DMS 273 treated with DMSO at 0.1 percent for 48 hours (cell line): Measurements from ENCODE around the gene PDE4D.
A peak's percentile ranks its signal among the peaks of the same experiment; 100 is the strongest.
"Not testable (repeated sequence)": the region's sequence is repeated elsewhere in the genome, so short reads cannot be mapped to it uniquely, and the experiment has no call there.

ENCODE experiments used
- DNase-seq: peaks from one replicate; lab custom pipeline; 2025; lab: John Stamatoyannopoulos, UW

The PDE4D gene

DNA sequence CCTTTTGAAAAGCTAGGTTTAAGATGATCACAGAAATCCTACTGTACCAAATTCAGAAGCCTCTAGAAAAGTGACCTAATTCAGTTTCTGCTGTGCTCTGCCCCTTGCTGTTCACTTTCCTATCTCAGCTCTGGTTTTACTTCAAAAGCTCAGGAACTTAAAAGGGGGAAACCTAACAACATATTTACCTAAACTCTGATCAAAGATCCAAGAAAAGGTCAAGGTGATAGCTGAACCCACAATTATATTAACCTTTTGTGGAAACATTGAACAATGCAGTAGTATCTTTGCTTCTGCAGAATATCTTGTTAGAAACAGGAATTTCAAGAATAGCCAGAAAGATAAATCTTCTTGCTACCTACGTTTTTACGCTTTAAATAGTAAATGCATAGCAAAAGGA is 568.5 kb downstream of the PDE4D start:
- no peak for DNase-seq

DNA sequence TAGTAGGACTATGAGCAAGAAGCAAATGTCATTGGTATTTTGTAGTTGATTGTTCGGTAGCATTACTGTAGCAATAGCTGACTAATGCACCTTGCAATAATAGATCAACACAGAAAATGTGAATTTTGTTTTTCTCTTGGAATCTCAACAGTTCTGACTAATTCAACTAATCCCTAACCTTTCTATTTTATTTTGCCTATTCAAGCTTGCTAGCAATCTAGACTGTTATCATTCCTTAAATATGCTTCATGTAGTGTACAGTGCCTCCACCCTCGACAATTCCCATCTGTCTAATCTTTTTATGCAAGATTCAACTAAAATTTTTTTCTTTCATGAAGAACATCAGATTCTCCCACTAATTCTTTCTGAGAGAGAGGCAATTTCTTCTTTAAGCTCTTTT is 570.6 kb downstream of the PDE4D start:
- no peak for DNase-seq

DNA sequence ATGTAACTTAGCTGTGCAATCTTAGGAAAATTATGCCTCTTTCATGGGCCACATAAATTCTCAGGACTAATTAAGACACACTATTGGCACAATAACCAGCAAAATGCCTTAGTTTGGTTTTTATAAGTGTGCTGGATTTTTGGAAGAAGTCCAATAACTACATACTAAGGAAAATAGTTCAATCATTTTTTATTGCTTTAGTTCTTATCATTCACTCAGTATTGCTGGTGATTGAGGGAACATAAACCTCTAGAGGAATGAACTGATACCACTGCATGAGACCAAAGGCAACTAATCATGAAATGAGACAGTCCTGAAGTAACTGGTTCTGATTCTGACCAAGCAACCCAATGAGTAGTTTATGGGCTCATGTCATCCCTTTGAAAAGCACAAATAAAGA is 571.5 kb downstream of the PDE4D start:
- DNase-seq: no peak

DNA sequence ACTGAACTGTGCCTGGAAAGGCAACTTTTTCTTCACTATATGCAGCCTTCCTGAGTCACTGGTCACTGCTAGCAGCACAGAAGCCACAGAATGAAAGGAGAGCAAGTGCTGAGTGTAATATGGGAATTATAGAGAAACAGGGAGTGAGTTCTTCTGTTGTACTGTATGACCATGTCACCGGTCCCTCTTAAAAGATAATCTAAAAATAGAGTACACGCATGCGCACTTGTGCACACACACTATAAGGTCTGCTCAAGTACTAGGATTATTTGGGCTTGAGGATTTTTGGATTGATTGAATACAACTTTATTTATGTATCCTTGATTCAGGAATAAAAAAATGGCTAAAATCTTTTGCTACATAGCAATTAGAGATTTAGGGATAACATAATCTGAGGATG is 571.9 kb downstream of the PDE4D start:
- DNase-seq: no peak

DNA sequence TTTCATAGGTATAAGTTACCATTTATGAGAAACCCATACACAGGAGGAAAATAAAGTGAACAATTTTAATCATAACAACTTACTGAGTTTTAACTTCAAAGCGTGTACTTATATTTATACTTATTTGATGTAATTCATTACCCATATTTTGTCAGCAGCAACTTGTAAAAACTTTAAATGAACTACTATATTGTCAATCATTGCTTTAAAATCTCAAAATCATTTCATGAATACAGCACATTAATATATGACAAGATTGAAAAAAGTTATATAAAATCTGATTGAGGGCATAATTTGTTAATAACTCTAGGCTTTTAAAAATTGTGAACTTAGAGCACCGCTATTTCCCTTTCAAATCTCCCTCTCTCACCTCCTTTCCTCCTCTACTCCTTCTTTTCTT is 573.1 kb downstream of the PDE4D start:
- DNase-seq: no peak

DNA sequence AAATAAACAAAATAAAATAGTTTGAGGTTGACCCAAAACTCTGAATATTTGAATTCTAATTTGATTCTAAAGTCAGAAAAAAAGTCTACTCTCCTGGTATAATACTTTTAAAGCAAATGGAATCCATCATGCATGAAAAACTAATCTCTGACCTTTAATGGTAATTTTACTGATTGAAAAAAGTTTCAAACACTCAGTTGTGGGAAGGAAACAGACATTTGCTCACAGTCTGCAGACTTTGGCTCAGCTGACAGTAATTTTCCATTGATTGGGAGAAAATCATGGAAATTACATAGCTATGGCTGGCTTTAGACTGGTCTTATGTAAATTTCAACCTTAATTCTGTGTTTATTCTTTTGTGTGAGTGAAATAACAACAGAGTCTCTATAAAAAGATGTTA is 574.3 kb downstream of the PDE4D start:
- no peak for DNase-seq

DNA sequence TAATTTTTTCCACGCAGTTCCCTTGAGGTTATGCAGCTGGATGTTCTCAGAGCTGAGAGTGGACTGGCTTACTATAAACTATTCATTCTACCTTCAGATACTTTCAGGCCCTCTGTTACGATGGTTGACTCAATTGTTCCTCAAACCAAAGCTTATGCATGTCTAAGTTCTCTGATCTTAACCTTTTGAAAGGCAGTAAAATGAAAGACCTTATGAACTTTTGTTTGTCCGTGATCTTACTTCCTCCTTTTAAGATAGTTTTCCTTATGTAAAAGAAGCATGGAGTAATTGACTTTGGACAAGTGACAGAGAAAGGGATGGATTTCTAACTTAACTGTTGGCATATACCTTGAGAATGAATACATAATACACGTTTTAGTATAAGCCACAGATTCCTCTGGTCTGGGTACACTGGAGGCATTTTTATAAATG is 575.7 kb downstream of the PDE4D start:
- DNase-seq: no peak

DNA sequence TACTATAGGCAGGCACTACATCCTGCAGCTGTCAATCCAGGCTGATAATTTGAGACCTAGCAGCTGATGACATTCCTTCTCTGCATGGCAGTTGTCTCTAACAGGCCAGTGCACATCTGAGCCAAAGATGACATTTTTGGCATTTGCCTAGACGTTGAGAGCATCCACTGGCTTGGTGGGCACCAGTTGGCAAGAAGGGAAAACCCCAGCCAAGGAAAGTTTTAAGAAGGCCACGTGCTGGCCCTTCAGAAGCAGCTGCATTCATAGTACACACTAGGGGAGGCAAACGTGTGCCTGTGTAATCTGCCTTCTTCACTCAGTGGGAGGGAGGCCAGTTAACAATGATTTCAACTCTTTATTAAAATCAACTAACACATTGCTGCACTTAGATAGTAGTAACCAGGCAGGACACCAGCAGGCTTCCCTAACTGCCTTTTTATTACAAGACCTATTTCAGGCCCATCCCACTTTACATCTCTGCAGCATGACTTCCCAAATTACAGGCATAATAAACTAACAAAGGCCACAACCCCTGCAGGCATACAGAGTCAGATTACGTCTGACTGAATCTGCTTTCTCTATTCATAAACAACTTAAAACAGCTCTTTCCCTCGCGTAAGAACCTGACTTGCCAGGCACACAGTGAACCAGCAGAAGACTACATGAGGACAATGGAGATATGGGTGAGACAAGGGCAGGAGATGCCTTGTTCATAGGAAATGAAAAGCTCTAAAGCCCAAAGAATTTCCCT is 576.3 kb downstream of the PDE4D start:
- peak; percentile 60 for DNase-seq

DNA sequence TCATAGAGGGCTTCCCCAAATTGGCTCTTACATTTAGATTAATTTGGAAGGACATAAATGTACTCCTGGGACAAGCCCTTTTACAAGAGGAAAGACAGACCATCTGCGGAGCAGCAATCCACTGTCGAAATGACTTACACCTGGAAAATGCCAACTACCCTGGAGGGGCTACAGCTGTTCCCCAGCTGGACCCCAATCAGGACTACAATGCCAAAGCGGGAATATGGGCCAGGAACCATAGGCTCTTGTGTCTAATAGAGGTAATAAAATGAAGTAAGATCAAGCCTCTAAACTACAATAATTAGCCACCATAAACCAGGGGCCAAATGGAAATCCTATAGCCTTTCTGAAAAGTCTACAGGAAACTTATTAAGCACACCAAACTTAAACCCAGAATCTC is 581.3 kb downstream of the PDE4D start:
- DNase-seq: no peak

DNA sequence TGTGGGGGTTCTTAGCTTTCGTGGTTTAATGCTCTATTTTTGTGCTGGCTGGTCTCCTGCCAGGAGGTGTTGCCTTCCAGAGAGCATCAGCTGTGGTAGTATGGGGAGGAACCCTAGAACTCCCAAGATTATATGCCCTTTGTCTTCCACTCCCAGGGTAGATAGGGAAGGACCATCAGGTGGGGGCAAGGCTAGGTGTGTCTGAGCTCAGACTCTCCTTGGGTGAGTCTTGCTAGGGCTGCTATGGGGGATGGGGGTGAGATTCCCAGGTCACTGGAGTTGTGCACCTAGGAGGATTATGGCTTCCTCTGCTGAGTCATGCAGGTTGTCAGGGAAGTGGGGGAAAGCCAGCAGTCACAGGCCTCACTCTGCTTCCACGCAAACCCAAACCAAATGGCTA is 584.8 kb downstream of the PDE4D start:
- not testable (repeated sequence) for DNase-seq

DNA sequence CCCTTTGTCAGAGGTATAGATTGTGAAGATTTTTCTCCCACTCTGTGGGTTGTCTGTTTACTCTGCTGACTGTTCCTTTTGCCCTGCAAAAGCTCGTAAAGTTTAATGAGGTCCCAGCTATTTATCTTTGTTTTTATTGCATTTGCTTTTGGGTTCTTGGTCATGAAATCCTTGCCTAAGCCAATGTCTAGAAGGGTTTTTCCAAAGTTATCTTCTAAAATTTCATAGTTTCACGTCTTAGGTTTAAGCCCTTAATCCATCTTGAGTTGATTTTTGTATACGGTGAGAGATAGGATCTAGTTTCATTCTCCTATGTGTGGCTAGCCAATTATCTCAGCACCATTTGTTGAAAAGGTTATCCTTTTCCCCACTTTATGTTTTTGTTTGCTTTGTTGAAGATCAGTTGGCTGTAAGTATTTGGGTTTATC is 590.2 kb downstream of the PDE4D start:
- DNase-seq: not testable (repeated sequence)

DNA sequence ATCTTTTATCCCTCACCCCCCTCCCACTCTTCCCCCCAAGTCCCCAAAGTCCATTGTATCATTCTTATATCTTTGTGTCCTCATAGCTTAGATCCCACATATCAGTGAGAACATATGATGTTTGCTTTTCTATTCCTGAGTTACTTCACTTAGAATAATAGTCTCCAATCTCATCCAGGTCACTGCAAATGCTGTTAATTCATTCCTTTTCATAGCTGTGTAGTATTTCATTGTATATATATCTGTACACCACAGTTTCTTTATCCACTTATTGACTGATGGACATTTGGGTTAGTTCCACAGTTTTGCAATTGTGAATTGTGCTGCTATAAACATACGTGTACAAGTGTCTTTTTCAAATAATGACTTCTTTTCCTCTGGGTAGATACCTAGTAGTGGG is 591.0 kb downstream of the PDE4D start:
- not testable (repeated sequence) for DNase-seq

DNA sequence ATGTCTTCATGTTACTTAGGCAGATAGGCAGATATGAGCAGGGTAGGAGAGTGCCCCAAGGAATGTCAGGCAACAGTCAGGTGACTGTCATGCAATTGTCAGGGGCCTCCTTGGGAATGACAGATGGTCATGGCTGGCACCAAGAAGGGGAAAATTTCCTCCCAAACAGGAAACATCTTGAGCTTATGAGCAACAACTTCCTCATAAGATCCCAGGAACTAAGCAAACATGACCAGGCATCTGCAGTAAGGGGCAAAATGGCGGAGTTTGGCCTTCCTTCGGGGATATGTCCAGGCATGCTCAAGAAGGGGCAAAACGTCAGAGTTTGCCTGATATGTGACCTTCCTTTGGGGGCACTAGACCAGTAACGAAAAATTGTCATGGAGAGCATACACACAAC is 591.8 kb downstream of the PDE4D start:
- no peak for DNase-seq

DNA sequence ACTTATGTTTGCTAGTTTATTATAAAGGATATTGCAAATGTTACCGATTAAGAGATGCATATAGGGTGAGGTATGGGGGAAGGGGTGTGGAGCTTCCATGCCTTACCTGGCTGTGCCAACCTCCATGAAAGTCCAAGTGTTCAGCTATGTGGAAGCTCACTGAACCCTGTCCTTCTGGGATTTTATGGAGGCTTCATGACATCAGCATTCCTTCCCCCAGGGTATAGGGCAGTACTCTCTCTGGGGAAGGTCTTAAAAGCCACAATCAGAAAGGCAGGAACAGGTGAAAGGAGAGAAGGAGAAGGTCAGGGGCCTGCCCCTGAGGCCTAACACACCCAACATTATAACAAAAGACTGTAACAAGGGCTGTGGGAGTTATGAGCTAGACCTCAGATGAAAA is 592.6 kb downstream of the PDE4D start:
- no peak for DNase-seq

DNA sequence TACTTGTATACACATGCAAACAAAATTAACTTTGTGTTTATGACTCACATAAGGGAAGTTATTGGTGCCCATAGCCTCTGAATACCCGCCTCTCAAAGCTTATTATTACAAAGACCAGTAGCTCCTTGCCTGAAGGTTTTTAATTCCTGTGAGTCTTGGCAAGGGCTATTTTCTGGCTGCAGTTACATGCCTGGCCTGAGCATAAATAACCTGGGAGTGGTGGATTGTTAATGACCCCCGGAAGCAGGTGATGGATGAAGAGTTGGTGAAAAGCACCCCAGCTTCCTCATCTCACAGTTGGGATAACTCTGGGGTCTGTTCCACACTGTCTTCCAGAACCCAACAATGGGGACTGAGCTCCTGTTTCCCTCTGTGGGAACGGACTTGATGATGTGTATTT is 594.5 kb downstream of the PDE4D start:
- no peak for DNase-seq

DNA sequence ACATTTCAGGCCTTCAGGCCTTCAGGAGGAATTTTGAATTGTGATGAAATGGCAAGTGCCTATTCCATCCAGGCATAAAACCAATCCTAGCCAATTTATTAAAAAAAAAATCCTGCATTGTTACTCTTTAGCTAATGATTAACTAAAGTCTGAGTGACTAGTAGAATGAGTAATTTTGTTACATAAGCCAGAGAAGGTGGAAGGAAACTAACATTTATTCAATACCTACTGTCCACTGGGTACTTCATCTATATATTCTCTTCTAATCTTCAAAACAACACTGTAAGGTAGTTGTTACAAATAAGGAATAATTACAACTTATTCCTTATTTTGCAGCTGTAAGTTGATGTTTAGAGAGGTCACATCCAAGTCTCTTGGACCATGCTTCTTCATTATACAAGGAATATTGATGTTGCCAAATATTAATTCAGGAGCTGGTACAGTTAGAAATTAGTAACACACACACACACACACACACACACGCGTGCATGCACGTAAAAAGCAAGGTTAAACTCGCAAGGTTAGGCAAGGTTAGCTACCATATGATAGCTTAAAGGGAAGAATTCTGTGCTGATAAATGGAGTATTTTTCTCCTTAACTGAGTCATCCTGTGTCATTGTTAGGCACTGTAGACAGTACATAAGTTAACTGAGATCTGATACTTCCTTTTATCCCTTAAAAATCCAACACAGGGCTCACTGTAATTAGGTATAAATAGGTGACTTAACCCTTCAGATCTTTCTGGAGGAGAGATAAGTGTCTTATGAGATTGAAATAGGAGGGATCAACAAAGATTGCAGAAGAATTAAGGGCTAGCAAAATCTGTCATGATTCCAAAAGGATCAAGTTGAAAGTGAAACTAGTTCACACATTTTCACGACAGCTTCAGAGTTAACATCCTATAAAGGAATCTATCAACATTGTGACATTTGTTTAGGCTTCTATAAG is 596.9 kb downstream of the PDE4D start:
- peak; percentile 41 for DNase-seq

DNA sequence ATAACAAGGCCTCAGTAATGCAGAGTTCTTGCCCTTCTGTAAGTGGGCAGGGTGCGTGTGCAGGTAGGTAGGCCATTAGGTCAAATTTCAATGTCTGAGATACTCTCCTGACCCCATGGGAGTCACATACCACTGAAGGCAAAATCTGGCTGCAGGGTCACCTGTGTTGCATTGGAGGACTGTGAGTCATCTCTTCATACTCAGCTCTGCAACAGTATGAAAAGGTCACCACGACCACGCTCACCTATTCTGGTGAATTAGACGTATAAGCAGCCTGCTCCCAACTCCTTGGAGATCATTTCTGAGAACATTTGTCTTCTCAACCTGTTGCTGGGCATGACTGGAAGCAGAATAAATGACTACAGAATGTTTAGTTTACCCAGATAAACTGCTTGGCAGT is 599.8 kb downstream of the PDE4D start:
- no peak for DNase-seq

DNA sequence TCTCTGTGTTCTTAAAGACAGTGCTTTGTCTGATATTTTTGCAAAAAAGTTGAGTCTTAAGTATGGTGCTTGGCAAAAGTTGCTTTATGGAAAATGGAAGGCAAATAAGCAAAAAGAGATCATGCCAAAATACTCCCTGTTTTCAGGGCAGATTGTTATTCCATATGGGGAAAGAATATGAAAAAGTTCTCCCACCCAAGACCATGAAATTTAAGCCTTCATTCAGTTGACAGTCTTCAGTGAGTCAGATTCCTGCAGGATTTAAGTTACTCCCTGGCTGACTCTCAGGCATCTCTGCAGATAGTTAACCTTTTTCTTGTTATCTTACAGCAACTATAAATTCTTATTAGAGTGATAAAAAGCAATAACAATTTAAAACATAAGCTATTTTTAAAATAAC is 601.6 kb downstream of the PDE4D start:
- DNase-seq: no peak

DNA sequence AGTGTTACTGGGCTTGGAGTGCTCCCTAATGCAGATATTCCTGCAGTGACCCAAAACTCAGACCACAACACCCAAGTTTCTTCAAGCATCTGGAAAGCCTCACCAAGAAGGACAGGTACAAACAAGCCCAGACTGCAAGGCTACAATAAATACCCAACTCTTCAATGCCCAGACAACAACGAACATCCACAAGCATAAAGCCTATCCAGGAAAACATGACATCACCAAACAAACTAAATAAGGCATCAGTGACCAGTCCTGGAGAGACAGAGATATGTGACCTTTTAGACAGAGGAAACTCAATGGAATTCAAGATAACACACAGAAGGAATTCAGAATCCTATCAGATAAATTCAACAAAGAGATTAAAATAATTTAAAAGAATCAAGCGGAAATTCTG is 605.6 kb downstream of the PDE4D start:
- DNase-seq: no peak

DNA sequence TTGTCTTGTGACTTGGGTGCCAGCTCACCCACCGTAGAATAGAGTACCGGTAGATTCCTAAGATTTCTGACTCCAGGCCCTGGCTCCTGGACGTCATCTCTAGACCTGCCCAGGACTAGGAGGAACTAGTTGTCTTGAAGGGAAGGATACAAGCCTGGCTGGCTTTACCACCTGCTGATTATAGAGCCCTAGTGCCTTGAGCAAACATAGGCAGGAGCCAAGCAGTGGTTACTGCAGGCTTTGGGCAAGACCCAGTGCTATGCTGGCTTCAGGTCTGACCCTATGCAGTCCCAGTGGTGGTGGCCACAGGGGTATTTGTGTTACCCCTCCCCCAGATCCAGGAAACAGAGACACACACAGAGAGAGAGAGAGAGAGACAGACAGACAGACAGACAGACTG is 606.2 kb downstream of the PDE4D start:
- no peak for DNase-seq

DNA sequence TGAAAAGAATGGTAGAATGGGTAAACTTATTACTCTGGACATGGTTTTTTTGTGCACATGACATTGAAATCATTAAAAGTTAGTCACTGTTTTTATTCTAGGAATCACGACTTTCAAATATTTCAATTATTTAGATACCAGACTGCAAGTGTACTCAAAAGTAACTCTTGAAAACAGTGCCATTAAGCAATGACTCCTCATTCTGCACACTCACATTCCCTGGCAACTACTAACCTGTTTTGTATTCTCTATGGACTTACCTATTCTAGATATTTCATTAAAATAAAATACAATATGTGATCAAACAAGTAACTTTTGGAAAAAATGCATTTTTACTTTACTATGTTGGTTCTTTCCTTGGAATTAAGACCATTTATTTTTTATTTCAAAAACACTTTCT is 607.0 kb downstream of the PDE4D start:
- DNase-seq: no peak

DNA sequence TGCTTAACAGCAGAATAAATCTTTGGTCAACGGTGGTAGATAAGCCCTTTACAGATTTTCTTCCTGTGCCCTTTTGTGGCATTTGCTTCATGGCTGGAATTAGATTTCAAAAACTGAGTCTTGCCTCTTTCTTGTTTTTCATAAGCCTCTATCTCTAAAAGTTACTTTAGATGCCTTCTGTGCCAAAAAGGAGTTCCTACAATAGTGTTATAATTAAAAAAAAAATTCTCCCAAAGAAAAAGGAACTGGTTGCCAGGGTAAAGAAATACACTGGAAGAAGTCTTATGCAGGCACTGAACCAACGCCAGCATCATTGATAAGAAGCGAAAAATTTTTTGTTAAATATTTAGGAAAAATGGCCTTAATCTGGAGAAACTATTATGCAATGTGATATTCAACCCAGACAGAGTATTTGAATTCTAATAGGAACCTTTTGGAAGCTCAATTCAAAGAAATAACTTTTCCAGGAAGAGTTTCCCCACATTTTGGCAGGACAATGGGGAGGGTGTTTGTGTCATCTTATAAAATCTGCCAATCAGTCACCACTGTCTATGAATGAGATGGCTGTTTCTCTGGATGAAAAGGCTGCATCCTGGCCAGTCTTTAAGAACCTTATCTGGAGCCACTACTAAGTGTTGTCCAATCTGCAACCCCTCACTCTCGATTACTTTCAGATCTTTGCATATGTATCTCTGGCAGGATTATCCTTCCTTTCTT is 608.1 kb downstream of the PDE4D start:
- DNase-seq: no peak

DNA sequence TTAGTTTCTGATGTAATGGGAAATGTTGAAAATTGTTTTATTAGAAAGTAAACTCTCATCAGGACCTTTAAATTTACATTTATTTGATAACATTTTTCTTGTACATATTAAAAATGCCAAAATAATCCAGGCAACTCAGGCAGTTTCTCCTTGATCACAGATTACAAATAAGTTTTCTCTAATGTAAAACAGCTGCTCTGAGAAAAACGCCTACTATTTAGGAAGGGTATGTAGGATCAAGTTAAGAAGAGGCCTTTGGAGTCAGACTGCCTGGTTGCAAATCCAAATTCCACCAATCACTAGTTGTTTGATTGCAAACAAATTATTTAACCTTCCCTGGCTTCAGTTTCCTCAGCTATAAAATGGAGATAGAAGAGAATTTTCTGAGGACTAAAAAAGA is 610.8 kb downstream of the PDE4D start:
- DNase-seq: no peak
